Measurements from ENCODE around the gene P3H2.

DNA sequence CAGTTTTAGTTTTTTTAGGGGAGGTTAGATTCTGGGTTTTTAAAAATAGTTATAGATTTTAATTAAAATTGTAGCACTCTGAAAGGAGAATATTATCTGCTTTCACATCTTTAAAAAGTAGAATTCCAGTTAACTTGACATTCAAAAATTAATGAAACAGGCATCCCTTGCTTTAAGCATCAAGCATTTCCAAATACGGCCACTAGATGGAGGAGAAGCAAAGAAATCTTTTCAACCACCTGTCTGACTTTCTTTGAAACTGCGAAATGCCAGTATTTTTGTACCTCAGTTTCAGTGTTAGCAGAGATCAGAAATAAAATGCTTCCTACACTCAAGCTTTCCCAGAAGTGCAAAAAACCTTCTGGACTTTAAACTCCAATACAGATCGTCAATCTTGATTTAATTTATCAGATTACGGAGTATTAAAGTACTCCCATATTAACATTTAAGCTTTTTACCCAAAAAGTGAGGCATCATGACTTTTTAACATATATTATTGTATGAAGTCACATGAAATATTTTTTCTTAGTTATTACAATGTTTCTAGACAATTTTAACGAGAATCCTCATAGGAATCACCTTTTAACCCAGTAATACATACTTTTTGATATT, 153.3 kb downstream of the P3H2 start:
- TF ChIP-seq POLR2AphosphoS5 (IDR thresholded peaks at IDR 0.05; ENCODE audit: low read depth, low read length) (no peak), CTCF (IDR thresholded peaks at IDR 0.05) (peak; percentile 82; the same call in 1 of the 2 replicates), TCF7L2 (IDR thresholded peaks at IDR 0.05; ENCODE audit: low read depth, low read length) (no peak)
- TF ChIP-seq, protein P1, sequence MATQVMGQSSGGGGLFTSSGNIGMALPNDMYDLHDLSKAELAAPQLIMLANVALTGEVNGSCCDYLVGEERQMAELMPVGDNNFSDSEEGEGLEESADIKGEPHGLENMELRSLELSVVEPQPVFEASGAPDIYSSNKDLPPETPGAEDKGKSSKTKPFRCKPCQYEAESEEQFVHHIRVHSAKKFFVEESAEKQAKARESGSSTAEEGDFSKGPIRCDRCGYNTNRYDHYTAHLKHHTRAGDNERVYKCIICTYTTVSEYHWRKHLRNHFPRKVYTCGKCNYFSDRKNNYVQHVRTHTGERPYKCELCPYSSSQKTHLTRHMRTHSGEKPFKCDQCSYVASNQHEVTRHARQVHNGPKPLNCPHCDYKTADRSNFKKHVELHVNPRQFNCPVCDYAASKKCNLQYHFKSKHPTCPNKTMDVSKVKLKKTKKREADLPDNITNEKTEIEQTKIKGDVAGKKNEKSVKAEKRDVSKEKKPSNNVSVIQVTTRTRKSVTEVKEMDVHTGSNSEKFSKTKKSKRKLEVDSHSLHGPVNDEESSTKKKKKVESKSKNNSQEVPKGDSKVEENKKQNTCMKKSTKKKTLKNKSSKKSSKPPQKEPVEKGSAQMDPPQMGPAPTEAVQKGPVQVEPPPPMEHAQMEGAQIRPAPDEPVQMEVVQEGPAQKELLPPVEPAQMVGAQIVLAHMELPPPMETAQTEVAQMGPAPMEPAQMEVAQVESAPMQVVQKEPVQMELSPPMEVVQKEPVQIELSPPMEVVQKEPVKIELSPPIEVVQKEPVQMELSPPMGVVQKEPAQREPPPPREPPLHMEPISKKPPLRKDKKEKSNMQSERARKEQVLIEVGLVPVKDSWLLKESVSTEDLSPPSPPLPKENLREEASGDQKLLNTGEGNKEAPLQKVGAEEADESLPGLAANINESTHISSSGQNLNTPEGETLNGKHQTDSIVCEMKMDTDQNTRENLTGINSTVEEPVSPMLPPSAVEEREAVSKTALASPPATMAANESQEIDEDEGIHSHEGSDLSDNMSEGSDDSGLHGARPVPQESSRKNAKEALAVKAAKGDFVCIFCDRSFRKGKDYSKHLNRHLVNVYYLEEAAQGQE (IDR thresholded peaks at IDR 0.05; ENCODE audit: insufficient read depth in 1 of 2, low read depth in 2 of 2, low read length in 1 of 2): no peak

Data from Panc1 (cell line).